ENCODE results near the gene PARN.
"Not testable (repeated sequence)": the region's sequence is repeated elsewhere in the genome, so short reads cannot be mapped to it uniquely, and the experiment has no call there.

The PARN gene

DNA sequence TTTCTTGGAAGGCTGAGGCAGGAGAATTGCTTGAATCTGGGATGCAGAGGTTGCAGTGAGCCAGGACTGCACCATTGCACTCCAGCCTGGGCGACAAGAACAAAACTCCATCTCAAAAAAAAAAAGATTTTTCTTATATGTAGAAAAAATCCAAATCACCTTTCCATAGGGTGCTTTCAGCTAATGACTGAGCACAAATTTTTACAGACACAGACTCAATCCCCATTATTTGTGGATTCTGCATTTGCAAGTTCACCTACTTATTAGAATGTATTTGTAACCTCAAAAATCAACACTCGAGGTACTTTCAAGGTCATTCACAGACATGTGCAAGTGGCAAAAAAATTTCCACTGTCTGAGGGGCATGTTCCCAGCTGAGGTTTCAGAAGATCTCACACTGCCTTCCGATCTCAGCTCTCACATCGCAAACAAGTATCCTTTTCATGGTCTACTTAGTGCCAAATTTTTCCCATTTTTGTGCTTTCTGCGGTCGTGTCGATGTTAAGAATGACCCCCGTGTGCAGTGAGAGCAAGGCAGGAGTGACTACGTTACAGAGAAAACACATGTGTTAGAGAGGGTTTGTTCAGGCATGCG is 234.3 kb downstream of the PARN start:
- not testable (repeated sequence) for DNase-seq

GRCh38 chr16:14394834-14395233 is 235.2 kb downstream of the PARN start:
- no peak for DNase-seq

DNA sequence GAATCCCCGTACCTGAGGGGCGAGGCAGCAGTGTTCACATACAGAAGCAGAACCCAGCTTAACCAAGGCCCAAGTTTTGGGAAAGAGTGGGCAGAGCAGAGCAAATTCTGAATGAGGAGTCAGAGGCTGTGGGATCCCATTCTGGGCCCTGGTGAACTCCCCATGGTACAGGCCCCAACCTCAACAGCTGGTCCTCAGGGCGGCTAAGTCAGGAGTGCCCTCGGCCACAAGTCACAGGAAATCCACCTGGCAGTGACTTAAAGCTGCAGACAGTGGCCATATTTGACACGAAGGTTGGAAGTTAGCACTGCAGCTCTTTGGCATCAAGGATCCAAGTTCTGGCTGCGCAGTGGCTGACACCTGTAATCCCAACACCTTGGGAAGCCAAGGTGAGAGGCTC is 237.1 kb downstream of the PARN start:
- peak; percentile 50 for DNase-seq

- DNase-seq: no peak
Measured at GRCh38 chr16:14389359-14389758, 240.7 kb downstream of the PARN start.

- DNase-seq: no peak
Measured at GRCh38 chr16:14388243-14388642, 241.8 kb downstream of the PARN start.

DNA sequence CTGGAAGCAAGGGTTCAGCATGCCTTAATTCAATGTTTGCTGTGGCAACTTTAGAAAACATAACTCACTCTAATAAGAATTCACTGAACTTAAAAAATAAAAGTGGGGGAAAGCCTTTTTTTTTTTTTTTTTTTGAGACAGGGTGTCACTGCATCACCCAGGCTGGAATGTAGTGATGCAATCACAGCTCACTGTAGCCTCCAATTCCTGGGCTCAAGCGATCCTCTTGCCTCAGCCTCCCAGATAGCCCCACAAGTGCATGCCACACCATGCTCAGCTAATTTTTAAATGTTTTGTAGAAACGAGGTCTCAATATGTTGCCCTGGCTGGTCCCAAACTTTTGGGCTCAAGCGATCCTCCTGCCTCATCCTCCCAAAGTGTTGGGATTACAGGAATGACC is 243.9 kb downstream of the PARN start:
- no peak for DNase-seq

Data from RPMI8226 (cell line).